GM18868 (cell line): ENCODE measurements around the gene DCAF15.
"Not testable (repeated sequence)": the region's sequence is repeated elsewhere in the genome, so short reads cannot be mapped to it uniquely, and the experiment has no call there.

Experiments used
- ATAC-seq: cut with Tn5 transposase; IDR thresholded peaks from one replicate; pipeline ENCODE4 v1.9.1; 2021; ENCODE audit warnings: mild to moderate bottlenecking, moderate library complexity; ENCODE audit not compliant: unreplicated experiment

Gene DCAF15, protein sequence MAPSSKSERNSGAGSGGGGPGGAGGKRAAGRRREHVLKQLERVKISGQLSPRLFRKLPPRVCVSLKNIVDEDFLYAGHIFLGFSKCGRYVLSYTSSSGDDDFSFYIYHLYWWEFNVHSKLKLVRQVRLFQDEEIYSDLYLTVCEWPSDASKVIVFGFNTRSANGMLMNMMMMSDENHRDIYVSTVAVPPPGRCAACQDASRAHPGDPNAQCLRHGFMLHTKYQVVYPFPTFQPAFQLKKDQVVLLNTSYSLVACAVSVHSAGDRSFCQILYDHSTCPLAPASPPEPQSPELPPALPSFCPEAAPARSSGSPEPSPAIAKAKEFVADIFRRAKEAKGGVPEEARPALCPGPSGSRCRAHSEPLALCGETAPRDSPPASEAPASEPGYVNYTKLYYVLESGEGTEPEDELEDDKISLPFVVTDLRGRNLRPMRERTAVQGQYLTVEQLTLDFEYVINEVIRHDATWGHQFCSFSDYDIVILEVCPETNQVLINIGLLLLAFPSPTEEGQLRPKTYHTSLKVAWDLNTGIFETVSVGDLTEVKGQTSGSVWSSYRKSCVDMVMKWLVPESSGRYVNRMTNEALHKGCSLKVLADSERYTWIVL

DNA sequence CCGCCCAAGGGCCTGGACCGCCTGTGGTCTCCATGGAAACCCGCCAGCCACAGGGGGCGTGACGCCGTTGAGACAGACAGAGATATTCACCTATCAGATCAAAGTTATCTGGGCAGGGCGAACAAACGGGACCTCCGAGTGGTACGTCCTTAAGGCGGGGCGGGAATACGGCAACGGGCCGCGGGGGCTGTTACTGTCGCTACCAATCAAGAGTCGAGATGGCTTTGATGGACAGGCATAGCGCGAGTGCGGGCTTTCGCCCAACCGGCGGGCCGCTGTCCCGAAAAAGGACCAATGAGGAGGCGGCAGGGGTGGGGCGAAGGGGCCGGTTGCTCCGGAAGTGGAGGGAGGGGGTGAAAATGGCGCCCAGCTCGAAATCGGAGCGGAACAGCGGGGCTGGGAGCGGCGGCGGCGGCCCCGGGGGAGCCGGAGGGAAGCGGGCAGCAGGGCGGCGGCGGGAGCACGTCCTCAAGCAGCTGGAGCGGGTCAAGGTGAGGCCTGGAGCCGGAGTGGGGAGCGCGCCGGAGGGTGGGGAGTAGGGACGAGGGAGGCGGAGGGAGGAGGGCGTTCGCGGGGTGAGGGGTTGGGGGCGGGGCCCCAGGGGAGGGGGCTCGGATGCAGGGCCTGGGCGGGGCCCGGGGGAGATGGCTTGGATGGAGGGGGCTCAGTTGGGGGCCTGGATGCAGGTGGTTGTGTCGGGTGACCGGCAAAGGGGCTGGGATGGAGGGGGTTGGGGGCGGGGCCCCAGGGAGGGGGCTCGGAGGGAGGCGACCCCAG, at the start of gene DCAF15:
DCAF15 (plus strand) TSS at position 356 of the 777 bp plus-strand sequence; CDS start at position 360, 4 bp downstream.
- peak; percentile 95 for ATAC-seq

GRCh38 chr19:13902993-13903555, 49.2 kb upstream of the DCAF15 start:
- ATAC-seq: no peak

- peak; percentile 93 for ATAC-seq
These were observed 46.4 kb upstream of the DCAF15 start, which contains the start of the genes BRME1 and CC2D1A for GRCh38 chr19:13905634-13906520. TSS of gene BRME1 (minus strand) at chr19:13906117. CDS start at chr19:13904892, 1,225 bp downstream. TSS of gene CC2D1A (plus strand) at chr19:13906201. CDS start at chr19:13906442, 241 bp downstream.

- peak; percentile 24 for ATAC-seq
These were observed 45.8 kb upstream of the DCAF15 start for GRCh38 chr19:13906521-13906904.

DNA sequence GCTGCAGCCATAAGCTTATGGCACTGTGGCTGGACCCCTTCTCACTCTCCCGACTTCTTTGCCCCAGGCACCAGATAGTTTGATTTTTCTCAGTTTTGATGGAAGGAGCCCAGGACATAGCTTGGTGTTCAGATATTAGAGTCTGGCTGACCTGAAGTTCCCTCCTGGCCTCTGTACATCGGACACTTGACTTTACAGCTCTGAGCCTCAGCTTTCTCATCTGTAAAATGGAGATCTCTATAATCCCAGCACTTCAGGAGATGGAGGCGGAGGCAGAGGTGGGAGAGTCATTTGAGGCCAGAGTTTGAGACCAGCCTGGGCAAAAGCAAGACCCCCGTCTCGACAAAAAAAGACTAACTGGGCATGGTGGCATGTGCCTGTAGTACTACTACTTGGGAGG, 45.4 kb upstream of the DCAF15 start:
- no peak for ATAC-seq

DNA sequence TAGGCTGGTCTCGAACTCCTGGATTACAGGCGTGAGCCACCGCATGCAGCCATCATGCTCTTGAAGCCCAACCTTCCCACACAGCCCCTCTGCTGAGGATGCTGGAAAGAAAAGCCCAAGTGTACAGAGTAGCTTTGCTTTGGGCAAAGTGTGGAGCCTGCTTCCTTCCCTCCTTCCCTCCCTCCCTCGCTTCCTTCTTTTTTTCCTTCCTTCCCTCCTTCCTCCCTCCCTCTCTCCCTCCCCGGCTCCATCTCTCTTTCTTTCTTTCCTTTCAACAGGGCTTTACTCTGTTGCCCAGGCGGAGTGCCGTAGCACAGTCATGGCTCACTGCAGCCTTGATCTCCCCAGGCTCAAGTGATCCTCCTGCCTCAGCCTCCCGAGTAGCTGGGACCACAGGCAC, 43.6 kb upstream of the DCAF15 start:
- no peak for ATAC-seq

- no peak for ATAC-seq
These were observed 42.9 kb upstream of the DCAF15 start for GRCh38 chr19:13909430-13909829.

DNA sequence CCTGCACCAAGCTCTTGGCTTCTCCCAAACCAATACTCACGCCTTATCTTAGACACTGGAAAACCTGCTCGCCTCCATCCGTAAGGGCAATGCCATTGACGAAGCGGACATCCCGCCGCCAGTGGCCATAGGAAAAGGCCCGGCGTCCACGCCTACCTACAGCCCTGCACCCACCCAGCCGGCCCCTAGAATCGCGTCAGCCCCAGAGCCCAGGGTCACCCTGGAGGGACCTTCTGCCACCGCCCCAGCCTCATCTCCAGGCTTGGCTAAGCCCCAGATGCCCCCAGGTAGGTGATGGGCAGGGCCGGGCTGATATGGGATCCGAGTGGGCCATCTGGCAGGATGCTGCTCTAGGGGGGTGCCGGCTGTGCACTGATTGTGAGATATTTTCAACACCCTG, 39.0 kb upstream of the DCAF15 start:
- no peak for ATAC-seq

GRCh38 chr19:13914777-13915176, 37.5 kb upstream of the DCAF15 start:
- no peak for ATAC-seq

GRCh38 chr19:13917888-13918406, 34.4 kb upstream of the DCAF15 start:
- ATAC-seq: no peak

DNA sequence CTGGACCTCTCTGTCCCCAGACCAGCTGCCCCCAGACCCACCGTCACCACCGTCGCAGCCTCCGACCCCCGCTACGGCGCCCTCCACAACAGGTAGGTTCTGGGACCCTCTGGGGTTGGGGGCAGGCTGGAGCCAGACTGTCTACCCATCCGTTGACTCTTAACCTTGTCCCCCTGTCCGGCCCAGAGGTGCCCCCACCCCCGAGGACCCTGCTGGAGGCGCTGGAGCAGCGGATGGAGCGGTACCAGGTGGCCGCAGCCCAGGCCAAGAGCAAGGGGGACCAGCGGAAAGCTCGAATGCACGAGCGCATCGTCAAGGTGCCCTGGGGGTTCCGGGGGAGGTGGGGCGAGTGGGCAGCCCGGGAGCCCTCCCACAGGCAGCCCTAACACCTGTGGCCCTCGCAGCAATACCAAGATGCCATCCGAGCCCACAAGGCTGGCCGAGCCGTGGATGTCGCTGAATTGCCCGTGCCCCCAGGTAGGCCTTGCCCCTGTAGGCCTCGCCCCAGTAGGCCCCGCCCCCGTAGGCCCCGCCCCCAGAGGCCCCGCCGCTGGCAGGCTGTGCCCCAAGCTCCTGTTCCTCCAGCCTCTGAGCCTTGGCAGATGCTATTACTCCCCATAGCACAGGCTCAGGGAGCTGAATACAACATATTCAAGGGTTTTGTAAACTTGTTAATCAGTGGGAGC, 33.4 kb upstream of the DCAF15 start:
- ATAC-seq: no peak

DNA sequence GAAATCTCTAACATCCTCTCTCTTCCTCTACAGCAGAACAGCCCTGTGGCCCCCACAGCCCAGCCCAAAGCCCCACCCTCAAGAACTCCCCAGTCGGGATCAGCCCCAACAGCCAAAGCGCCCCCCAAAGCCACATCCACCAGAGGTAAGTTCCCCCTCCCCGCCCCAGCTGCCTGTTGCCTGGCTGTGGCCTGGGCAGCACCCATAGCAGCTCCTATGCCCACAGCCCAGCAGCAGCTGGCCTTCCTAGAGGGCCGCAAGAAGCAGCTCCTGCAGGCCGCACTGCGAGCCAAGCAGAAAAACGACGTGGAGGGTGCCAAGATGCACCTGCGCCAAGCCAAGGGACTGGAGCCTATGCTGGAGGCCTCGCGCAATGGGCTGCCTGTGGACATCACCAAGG, 31.8 kb upstream of the DCAF15 start:
- ATAC-seq: no peak

GRCh38 chr19:13920940-13921747, 31.2 kb upstream of the DCAF15 start:
- no peak for ATAC-seq

DNA sequence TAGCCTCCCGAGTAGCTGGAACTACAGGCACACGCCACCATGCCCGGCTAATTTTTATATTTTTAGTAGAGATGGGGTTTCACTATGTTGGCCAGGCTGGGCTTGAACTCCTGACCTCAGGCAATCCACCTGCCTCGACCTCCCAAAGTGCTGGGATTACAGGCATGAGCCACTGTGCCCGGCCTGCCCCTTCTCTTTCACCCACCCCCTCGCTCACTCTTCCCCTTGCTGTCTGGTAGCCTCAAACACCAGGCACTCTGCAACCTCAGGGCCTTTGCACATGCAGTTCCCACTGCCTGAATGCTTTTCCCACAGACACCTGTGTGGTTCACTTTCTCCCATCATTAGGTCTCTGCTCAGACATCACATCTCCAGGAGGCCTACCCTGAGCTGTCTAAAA, 30.2 kb upstream of the DCAF15 start:
- not testable (repeated sequence) for ATAC-seq

GRCh38 chr19:13923194-13923987, 28.9 kb upstream of the DCAF15 start:
- no peak for ATAC-seq

DNA sequence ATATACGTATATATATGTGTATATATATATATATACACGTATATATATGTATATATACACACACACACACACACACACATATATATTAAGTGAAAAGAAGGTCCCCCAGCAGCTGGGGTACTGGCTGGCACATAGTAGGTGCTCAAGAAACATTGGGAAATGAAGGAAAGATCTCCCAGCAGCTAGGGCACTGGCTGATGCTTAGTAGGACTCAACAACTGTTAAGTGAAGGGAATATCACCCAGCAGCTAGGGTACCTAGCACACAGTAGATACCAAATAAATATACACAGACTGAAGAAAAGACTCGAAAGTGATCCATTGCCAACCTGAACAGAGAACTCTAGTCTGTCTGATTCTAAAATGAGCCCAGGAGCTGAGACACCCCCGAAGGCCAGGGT, 26.3 kb upstream of the DCAF15 start:
- no peak for ATAC-seq

DNA sequence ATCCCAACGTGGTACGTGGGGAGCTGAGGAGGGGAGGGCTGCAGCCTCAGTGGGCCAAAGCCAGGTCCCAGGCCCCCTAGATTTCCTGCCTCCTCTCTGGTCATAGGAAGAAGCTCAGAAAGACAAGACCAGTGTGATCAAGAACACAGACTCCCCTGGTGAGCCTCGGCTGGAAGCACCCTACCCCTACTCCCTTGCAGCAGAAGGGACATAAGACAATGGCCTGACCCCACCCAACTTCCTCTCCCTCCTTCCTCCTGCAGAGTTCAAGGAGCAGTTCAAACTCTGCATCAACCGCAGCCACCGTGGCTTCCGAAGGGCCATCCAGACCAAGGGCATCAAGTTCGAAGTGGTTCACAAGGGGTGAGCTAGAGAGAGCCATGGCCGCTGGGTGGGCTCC, 25.6 kb upstream of the DCAF15 start:
- ATAC-seq: no peak

GRCh38 chr19:13929340-13929739, 23.0 kb upstream of the DCAF15 start:
- ATAC-seq: no peak
